GM12874 (cell line): Measurements from ENCODE around the gene HTR3B.
A peak's percentile ranks its signal among the peaks of the same experiment; 100 is the strongest.

Experiments
- TF ChIP-seq, protein P1 (sequence below): IDR thresholded peaks from 2 replicates; pipeline ENCODE4 v1.5.1; 2011; ENCODE audit warnings: low read depth, mild to moderate bottlenecking, control low read depth, low read length, moderate library complexity; ENCODE audit not compliant: insufficient read depth

The HTR3B gene

DNA sequence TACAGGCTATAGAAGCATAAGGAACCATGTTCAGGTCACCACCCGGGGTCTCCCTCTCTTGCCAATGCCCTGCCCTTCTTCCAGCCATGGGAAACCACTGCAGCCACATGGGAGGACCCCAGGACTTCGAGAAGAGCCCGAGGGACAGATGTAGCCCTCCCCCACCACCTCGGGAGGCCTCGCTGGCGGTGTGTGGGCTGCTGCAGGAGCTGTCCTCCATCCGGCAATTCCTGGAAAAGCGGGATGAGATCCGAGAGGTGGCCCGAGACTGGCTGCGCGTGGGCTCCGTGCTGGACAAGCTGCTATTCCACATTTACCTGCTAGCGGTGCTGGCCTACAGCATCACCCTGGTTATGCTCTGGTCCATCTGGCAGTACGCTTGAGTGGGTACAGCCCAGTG is 84.8 kb downstream of the HTR3B start:
- TF ChIP-seq, protein P1, sequence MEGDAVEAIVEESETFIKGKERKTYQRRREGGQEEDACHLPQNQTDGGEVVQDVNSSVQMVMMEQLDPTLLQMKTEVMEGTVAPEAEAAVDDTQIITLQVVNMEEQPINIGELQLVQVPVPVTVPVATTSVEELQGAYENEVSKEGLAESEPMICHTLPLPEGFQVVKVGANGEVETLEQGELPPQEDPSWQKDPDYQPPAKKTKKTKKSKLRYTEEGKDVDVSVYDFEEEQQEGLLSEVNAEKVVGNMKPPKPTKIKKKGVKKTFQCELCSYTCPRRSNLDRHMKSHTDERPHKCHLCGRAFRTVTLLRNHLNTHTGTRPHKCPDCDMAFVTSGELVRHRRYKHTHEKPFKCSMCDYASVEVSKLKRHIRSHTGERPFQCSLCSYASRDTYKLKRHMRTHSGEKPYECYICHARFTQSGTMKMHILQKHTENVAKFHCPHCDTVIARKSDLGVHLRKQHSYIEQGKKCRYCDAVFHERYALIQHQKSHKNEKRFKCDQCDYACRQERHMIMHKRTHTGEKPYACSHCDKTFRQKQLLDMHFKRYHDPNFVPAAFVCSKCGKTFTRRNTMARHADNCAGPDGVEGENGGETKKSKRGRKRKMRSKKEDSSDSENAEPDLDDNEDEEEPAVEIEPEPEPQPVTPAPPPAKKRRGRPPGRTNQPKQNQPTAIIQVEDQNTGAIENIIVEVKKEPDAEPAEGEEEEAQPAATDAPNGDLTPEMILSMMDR = no peak

DNA sequence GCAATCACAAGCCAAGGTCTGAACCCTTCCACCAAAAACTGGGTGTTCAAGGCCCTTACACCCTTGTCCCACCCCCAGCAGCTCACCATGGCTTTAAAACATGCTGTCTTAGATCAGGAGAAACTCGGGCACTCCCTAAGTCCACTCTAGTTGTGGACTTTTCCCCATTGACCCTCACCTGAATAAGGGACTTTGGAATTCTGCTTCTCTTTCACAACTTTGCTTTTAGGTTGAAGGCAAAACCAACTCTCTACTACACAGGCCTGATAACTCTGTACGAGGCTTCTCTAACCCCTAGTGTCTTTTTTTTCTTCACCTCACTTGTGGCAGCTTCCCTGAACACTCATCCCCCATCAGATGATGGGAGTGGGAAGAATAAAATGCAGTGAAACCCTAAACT is 85.3 kb downstream of the HTR3B start:
- TF ChIP-seq, protein P1 = no peak

DNA sequence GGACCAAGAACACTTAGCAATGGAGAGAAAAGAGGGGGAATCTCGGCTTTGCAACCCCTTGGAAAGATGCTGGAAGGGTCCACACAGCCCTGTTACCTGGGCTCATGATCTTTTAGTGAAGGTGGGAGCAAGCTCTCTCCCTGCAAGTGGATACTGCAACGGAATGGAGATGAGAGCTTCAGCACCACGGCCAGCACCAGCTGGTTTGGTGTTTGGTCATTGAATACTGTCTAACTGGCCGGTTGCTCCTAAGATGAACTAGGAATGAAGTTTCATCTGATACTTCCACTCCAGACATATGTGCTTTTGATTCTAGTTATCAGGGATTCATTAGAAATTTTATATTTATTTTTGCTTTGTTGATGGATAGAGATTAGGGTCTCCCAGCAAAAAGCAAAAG is 86.6 kb downstream of the HTR3B start:
- TF ChIP-seq, protein P1 = no peak

DNA sequence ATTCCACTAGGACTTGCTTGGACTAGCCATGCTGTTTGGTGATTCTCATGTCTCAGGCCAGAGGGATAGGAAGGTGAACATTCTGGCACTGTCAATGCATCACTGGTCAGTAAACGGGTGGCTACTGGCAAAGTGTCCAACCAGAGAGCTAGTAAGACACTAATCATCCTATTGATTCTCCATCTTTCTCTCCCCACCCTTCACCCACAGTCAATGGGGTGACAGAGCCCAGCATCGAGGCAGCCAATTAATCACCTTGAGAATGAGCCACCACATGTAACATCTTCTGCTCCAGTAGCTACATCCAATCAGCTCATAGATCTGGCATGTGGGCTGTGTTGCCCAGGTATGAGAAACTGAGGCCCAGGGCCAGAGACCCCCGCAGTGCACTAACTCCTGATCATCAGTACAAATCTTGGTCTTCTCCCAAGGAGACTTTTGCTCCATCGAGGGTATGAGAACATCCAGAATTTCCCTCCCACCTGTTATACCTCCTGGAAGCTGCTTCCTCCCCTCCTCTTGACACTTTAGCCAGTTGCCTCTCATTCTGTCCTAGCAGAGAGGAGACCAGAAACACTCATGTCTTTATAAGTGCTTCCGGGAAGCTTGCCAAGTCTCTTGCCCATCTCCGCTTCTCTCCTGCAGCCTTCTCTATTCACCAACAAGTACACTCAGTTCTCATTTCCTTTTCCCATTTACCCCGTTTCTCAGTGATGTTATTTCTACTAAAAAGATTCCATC is 87.3 kb downstream of the HTR3B start:
- TF ChIP-seq, protein P1 = no peak

DNA sequence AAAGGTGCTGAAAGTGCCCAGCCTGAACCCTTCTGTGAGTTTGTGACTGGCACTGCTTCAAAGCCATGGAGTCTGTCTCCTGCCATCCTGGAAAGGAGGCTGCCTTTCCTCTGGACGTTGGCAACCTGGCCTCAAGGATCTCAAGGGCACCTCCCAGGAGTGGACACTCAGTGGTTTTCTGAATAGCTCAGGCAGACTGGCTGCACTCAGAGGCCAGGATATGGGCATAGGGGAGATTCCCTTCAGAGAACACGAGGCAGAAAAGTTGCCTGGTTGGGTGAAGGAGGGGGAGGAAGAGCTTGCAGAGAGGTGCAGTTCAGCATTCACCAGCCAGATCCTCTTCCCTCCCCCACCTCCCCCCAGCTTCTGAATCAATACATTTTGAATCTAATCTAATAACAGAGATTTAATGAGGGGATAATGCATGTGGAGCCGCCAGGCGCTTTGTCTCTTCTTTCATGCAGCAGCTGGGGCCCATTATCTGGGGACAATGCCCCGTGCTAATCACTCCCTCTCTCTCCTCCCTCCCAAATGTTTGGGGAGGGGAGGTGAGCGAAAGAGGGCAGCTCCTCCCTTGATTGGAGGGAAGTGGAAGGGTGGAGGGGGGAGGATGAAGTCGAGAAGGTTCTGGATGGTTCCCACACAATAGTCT is 88.0 kb downstream of the HTR3B start:
- TF ChIP-seq, protein P1 = no peak

DNA sequence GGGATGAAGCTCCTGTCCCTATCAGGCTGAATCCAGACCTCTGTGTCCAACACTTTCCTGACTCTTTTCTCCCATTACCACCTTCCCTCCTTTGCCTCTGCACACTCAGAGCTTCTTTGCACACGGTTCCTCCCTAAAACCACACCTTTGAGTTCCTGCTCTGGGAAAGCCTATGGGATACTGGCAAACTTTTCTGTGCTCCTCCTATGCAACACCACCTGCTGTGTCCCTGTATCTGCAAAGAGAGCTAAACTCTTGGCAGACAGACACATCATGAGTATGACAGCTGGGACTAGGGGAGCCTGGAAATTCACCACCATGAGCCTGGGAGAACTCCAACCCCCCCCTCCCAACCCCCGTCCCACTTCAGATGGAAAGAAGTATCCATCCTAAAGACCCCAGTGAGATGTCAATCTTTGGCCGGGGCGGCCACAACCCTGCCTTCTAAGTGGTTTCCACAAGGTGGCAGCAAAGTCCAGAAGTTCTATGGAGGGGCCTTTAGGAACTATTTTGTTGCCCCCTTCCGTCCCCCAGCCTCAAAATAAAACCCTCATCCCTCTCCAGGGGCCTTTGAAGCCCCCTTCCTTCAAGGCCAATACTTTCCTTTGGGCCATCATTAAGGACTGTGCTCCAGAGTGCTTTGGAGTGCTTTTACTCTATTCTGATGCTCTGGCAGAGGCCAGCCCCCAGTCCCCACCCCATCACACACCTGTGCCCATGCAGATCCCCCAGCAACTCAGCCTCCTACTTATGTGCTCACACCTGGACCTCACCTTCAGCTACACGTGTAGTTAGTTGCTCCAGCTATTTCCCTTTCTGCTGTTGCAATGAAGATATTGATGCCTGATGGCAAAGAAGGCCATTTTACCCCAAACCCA is 89.7 kb downstream of the HTR3B start:
- TF ChIP-seq, protein P1 = peak; percentile 62
